A172 (cell line): Measurements from ENCODE around the gene ZNF646. TPM values are rescaled to one million over a fixed set of nuclear protein-coding genes. Genes with fewer than 3 reads are reported as not detected.

Experiments
- DNase-seq: peaks from one replicate; pipeline ENCODE4 v3.0.0-alpha.2; 2015; ENCODE audit warnings: low spot score
- total RNA-seq: library from RNA; depleted of rRNA; stranded (reverse); fragments of >200 nt; shearing (Covaris generic); gene quantifications from 2 replicates; pipeline ENCODE4 v1.2.3, GENCODE V29; 2014

ZNF646 gene
- total RNA-seq, 1 experiment from 2014 or later = 10.3 TPM

DNA sequence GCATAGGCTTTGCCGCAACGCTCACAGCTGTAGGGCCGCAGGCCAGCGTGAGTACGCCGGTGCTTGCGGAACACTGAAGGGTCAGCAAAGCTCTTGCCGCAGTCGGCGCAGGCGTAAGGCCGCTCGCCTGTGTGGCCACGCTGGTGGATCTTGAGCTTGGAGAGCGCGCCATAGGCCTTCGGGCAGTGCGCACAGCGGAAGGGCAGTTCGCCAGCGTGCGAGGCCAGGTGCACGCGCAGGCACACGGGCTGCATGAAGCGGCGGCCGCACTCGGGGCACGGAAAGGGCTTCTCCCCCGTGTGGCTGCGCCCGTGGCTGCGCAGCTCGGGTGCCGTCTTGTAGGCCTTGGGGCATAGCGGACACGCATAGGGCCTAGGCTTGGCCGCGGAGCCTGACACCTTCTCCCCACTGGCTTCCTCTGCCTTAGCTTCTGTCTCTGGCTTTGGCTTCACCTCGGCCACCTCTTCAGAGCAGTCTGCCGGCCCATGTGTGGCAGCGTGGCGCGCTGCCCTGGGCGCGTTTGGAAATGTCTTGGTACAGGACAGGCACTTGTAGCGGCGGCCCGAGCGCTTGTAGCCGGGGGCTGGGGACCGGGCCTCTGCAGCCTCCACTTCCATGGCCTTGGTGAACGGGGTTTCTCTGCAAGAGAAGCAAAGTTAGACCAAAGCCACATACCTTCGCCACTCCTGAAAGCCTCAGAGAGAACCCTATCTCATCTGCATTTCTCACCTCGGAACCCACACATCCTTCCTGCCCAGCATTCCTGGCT, 10.2 kb upstream of the ZNF646 start:
- DNase-seq = no peak

DNA sequence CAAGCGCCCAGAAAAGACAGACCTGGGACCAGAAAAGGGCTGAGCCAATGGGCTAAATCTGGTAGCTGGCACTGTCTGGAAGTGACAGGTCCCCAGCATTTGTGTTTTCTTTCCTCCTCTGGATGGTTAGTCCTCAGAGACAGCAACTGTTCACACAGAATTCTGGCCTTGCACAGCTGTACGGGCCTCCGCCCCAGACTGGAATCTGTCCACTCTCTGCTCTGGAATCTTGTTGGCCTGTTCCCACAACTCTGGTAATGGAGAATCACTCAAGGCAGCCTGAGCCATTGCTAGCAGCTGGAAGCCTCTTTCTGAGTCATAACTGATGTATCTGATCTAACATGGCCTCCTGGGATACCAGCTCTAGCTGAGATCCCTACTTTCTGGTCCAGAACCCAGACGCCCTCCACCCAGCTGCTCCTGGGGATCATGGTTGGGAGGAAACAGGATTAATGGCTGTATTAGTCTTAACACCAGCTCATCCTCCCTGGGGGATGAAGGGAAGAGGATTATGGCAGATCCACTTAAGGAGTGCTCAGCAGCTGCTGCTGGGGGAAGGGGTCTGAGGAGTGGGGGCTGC, 9.2 kb upstream of the ZNF646 start:
- DNase-seq = peak; percentile 97

DNA sequence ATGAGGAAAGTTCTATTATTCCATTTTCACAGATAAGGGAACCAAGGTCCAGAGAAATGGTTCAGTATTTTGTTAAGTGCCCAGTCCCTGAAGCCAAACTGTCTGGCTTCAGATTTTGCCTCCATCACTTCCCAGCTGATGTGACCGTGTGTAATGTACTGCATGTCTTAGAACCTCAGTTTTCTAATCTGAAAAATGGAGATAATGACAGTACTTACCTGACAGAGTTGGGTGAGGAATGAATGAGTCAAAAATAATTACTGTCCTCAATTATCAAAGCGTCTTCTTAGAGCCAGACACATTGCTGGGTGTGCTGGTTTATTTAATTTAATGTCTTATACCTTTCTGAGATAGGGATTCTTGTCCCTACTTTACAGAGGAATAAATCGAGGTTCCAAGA, 6.9 kb upstream of the ZNF646 start:
- no peak for DNase-seq

GRCh38 chr16:31071861-31072260, 2.4 kb upstream of the ZNF646 start:
- DNase-seq = peak; percentile 70

DNA sequence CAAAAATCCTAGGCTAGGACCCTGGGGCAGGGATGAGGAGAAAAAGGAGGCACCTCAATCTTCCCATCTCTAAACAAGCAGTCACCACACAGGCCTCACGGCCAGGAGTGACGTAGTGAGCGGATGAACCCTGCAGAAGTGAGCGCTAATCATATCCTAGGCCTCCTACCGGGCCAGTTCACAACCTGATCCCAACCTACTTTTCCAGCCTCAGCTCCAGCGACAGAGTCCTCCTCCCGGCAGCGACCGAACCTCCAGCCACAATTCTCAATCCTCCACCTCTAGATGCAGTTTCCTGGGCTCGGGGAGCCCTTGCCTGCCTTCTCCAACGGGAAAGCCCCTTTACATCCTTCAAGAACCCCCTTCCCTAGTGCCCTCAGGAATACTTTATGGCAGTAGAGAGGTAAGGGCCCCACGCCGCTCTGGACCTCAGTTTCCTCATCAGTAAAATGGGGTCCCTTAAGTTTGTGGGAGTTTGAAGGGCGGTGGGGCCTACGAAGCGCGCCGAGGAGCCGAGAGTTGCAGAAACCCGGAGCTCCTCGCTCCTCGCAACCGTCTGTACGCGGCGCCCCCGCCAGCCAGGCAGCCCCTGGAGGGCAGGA, 1.6 kb upstream of the ZNF646 start:
- no peak for DNase-seq

- DNase-seq = peak; percentile 85
Measured at GRCh38 chr16:31073142-31073969, 866 bp upstream of the ZNF646 start.

- no peak for DNase-seq
Measured at GRCh38 chr16:31074814-31075183, 577 bp downstream of the ZNF646 start.

GRCh38 chr16:31076319-31076718, 2.1 kb downstream of the ZNF646 start:
- no peak for DNase-seq

- DNase-seq = no peak
Measured at GRCh38 chr16:31077024-31077423, 2.8 kb downstream of the ZNF646 start.

GRCh38 chr16:31077592-31078396, 3.6 kb downstream of the ZNF646 start:
- no peak for DNase-seq

DNA sequence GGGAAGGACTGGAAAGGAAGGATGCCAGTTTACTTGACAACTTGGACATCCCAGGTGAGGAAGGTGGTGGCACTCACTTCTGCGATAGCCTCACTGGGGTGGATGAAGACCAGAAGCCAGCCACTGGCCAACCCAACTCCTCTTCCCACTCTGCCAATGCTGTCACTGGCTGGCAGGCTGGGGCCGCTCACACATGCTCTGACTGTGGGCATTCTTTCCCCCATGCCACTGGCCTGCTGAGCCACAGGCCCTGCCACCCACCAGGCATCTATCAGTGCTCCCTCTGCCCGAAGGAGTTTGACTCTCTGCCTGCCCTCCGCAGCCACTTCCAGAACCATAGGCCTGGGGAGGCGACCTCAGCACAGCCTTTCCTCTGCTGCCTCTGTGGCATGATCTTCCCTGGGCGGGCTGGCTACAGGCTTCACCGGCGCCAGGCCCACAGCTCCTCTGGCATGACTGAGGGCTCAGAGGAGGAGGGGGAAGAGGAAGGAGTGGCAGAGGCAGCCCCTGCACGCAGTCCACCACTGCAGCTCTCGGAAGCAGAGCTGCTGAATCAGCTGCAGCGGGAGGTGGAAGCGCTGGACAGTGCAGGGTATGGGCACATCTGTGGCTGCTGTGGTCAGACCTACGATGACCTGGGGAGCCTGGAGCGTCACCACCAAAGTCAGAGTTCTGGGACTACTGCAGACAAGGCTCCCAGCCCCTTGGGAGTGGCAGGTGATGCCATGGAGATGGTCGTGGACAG, 4.5 kb downstream of the ZNF646 start:
- DNase-seq = no peak

- no peak for DNase-seq
Measured at GRCh38 chr16:31079342-31079944, 5.2 kb downstream of the ZNF646 start.

DNA sequence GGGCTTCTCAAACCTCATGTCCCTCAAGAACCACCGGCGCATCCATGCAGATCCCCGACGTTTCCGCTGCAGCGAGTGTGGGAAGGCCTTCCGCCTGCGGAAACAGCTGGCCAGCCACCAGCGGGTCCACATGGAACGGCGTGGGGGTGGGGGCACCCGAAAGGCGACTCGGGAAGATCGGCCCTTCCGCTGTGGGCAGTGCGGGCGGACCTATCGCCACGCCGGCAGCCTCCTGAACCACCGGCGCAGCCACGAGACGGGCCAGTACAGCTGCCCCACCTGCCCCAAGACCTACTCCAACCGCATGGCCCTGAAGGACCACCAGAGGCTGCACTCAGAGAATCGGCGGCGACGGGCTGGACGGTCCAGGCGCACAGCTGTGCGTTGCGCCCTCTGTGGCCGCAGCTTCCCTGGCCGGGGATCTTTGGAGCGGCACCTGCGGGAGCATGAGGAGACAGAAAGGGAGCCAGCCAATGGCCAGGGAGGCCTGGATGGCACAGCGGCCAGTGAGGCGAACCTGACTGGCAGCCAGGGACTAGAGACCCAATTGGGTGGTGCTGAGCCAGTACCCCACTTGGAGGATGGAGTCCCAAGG, 5.9 kb downstream of the ZNF646 start:
- DNase-seq = no peak

- no peak for DNase-seq
Measured at GRCh38 chr16:31080756-31081419, 6.7 kb downstream of the ZNF646 start.

- no peak for DNase-seq
Measured at GRCh38 chr16:31081428-31082351, 7.5 kb downstream of the ZNF646 start.

GRCh38 chr16:31082368-31083045, 8.3 kb downstream of the ZNF646 start:
- no peak for DNase-seq

DNA sequence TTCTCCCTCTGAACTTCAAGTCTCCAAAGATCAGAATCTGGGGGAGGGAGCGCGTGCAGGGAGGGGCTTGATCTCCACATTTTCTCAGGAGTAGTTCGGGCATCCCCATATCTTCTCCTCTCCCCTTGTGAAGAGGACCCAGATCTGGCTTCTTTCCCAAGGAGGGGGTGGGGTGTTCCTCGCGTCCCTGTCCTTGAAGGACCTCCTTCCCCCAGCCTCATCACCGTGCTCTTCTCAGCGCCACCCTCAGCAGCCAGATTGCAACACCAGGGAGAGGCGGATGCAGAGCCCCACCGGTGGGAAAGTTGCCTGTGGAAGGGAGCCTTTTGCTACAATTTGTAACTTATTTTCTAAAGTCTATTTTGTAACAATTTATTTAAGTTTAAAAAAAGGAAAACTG, 8.9 kb downstream of the ZNF646 start:
- no peak for DNase-seq

- DNase-seq = no peak
Measured at GRCh38 chr16:31083556-31083955, 9.3 kb downstream of the ZNF646 start.
